HL-60/S4 (cell line): Measurements from ENCODE around the gene HNRNPLL.

Source experiments
- in situ Hi-C: fragments of 300-500 bp; cut with MboI; formaldehyde crosslinking; loops from 2 replicates; pipeline ENCODE4 v1.14.3; 2022; ENCODE audit warnings: low sequenced_read_pairs

HNRNPLL gene

GRCh38 chr2:38598200-38598990, 4.3 kb downstream of the HNRNPLL start:
- in situ Hi-C loops = no loop called here

GRCh38 chr2:38597115-38597514, 5.6 kb downstream of the HNRNPLL start:
- in situ Hi-C loops = no loop called here

GRCh38 chr2:38596229-38596628, 6.5 kb downstream of the HNRNPLL start:
- in situ Hi-C loops = no loop called here

GRCh38 chr2:38592951-38593350, 9.8 kb downstream of the HNRNPLL start:
- in situ Hi-C loops = no loop called here

- in situ Hi-C loops = no loop called here
Measured at GRCh38 chr2:38591152-38591551, 11.6 kb downstream of the HNRNPLL start.

- in situ Hi-C loops = no loop called here
Measured at GRCh38 chr2:38590053-38590452, 12.7 kb downstream of the HNRNPLL start.

- in situ Hi-C loops = loop anchor here (10.0 kb wide), 1 partner anchor 148 kb away; no protein-coding TSS in a partner anchor
Measured at GRCh38 chr2:38586931-38587330, 15.8 kb downstream of the HNRNPLL start.

GRCh38 chr2:38584881-38585280, 17.8 kb downstream of the HNRNPLL start:
- in situ Hi-C loops = loop anchor here (10.0 kb wide), 1 partner anchor 150 kb away; no protein-coding TSS in a partner anchor

GRCh38 chr2:38583994-38584393, 18.7 kb downstream of the HNRNPLL start:
- in situ Hi-C loops = loop anchor here (10.0 kb wide), 1 partner anchor 151 kb away; no protein-coding TSS in a partner anchor

- in situ Hi-C loops = loop anchor here (10.0 kb wide), 1 partner anchor 151 kb away; no protein-coding TSS in a partner anchor
Measured at GRCh38 chr2:38583524-38583923, 19.2 kb downstream of the HNRNPLL start.

- in situ Hi-C loops = loop anchor here (10.0 kb wide), 1 partner anchor 153 kb away; no protein-coding TSS in a partner anchor
Measured at GRCh38 chr2:38581193-38582147, 21.3 kb downstream of the HNRNPLL start.

GRCh38 chr2:38580115-38580636, 22.6 kb downstream of the HNRNPLL start:
- in situ Hi-C loops = loop anchor here (10.0 kb wide), 1 partner anchor 155 kb away; no protein-coding TSS in a partner anchor

GRCh38 chr2:38578832-38579231, 23.9 kb downstream of the HNRNPLL start:
- in situ Hi-C loops = no loop called here

GRCh38 chr2:38574278-38574677, 28.4 kb downstream of the HNRNPLL start:
- in situ Hi-C loops = no loop called here

- in situ Hi-C loops = no loop called here
Measured at GRCh38 chr2:38572167-38572566, 30.6 kb downstream of the HNRNPLL start.

- in situ Hi-C loops = no loop called here
Measured at GRCh38 chr2:38571193-38571592, 31.5 kb downstream of the HNRNPLL start.

- in situ Hi-C loops = no loop called here
Measured at GRCh38 chr2:38568724-38569436, 33.8 kb downstream of the HNRNPLL start.

GRCh38 chr2:38565333-38565732, 37.4 kb downstream of the HNRNPLL start:
- in situ Hi-C loops = no loop called here

- in situ Hi-C loops = no loop called here
Measured at GRCh38 chr2:38561691-38562090, 41.0 kb downstream of the HNRNPLL start.

GRCh38 chr2:38560092-38560491, 42.6 kb downstream of the HNRNPLL start:
- in situ Hi-C loops = no loop called here
